HTR-8/SVneo (cell line): ENCODE data around the gene EOGT.

Experiments used
- DNase-seq: peaks from one replicate; pipeline ENCODE4 v3.0.0; 2011; ENCODE audit warnings: low spot score, mixed read lengths; ENCODE audit not compliant: insufficient read length
- FAIRE-seq: peaks from 2 replicates; lab custom pipeline; 2011; peaks lifted over from hg19 to GRCh38; lab: Jason Lieb, UNC

Gene EOGT

GRCh38 chr3:68964694-68965093 is 48.8 kb downstream of the EOGT start:
- no peak for FAIRE-seq
- DNase-seq = no peak

- DNase-seq (no peak), FAIRE-seq (no peak)
Measured at GRCh38 chr3:68963891-68964290, 49.6 kb downstream of the EOGT start.

GRCh38 chr3:68963376-68963775 is 50.1 kb downstream of the EOGT start:
- FAIRE-seq = no peak
- DNase-seq = no peak

DNA sequence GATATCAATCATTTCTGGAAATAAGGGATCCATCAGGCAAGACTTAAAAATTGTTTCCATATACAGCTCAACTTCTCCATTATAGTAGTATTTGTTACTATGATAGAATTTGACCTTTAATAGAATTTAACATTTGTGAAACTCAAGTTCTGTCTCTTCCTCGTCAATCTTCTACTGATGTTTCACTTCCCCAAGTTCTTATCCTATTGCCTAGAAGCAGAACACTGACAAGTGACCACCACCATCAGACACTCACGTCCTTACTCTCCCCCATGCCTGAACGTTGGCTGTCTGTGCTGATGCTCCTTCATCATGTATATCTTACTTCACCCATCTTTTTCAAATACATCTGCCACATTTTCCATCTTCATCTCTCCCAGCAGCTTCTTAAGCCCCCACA is 54.6 kb downstream of the EOGT start:
- DNase-seq = no peak

GRCh38 chr3:68957895-68958294 is 55.6 kb downstream of the EOGT start:
- FAIRE-seq (no peak), DNase-seq (no peak)

More for the DNA sequence above, 54.6 kb downstream of the EOGT start:
- no peak for FAIRE-seq

- DNase-seq (no peak), FAIRE-seq (no peak)
Measured at GRCh38 chr3:68953816-68954444, 59.6 kb downstream of the EOGT start.

DNA sequence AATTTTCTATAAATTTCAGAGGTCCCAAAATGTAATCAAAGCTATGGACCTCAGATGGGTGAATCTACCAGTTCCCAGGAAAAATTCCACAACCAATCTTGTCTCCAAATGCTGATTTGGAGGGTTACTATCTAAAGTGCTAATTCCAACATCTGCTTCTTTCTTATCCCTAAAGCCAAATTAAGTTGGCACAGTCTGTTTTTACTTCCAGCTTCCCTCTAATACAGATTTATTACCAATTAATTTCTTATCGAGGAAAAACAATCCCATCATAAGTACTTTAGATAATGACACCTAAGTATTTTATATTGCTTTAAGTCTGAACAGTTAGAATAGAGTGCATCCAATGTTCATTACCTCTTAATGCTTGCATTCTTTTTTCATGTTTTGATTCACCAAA is 68.3 kb downstream of the EOGT start:
- DNase-seq (no peak), FAIRE-seq (no peak)

DNA sequence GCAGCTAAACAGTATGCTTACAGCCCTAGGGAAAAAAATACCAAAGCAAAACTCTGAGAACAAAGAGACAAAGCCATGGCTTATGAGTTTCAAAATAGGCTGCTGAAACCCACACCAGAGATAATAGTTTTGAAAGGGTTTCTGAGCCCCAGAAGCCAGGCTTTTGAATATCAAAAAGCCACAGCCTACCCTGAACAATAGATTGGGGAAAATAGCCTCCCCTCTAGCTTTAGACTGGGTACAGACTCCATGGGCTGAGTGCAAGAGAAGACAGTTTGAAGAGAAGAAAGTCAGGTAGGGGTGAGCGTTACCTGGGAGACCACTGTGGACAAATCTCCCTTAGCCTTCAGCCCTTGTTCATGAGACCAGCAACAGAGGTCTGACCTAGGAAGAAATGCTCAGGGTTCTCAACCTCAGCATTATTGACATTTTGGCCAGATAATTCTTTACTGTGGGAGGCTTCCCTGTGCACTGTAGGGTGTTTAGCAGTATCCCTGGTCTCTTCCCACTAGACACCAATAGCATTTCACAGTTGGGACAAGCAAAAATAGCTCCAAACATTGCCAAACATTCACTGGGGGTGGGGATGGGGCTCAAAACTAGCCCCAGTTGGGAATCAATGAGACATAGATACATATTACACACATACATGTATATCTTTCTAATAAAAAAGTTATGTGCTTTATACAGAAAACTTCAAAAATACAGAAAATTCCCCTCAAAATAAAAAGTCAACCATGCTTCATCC is 69.6 kb downstream of the EOGT start:
- DNase-seq (no peak), FAIRE-seq (no peak)

- DNase-seq (no peak), FAIRE-seq (no peak)
Measured at GRCh38 chr3:68941055-68941454, 72.4 kb downstream of the EOGT start.

DNA sequence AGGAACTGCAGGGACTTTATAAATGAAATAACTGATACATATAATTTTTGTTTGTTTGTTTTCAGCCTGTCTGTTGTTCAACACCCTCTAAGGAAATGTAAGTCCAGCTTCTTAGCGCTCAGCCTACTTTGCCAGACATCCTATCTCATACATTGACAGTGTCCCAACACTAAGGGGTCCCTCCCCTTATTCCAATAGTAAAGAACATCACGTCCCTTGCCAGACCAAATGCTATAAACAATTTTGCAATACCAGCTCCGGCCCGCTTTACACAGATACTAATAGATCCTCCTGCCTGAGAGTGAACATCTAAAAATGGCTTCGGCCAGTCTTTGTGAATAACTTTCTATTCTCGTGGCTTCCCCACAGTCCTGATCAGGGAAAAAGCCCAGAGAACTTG is 76.6 kb downstream of the EOGT start:
- DNase-seq = no peak
- FAIRE-seq = no peak

- FAIRE-seq = no peak
- DNase-seq = no peak
Measured at GRCh38 chr3:68935778-68936177, 77.7 kb downstream of the EOGT start.

DNA sequence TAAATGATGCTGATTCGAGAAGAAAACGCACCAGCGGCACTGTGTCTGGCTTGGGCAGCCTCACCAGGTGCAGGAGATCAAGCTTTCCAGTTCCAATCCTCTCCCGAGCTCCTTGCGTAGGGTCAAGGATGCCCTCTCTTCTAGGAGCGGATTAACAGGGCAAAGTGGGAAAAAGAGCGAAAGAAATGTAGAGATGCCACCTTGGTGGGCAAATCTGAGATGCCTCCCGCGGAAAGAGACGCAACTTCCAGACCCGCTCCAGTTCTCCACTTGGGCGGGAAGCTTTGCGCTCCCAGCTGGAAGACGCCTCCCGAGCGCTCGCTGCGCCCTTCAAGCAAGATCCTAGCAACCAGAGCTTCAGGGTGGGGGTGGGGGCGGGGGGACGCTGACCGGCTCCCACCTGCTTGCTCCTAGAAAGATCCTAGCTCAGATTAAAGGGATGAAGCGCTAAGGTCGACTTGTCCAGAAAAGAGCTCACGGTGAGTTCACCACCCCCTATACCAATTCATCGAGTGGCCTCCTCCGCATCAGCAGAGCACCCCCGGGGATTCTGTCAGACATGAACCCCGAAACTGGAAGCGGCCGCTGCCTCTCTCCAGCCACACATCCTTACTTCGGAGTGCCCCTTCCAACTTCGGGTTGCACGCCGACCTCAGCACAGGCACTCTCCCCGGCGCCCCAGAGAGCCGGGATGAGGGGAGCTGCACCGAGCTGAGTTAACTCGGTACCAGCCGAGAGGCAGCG is 81.9 kb downstream of the EOGT start:
- FAIRE-seq (no peak), DNase-seq (no peak)
